ENCODE data around the gene DHRSX.

- TF ChIP-seq CTCF (IDR thresholded peaks at IDR 0.05) = no peak
- no peak for TF ChIP-seq POLR2A (IDR thresholded peaks at IDR 0.05)
- TF ChIP-seq EP300 (IDR thresholded peaks at IDR 0.05) = no peak
These were observed 49.1 kb upstream of the DHRSX start for GRCh38 chrX:2549876-2550275.
